Trophoblast cell (in vitro differentiated cells and primary cell): ENCODE results near the gene PRDX5.

Experiments
- DNase-seq, 2 donors: peaks; one replicate each; pipeline ENCODE4 v3.0.0-alpha.2; 2016
- H2AFZ ChIP-seq: 2 replicates; pipeline ENCODE4 v1.6.1; 2013; ENCODE audit warnings: low read length, moderate library complexity, mild to moderate bottlenecking; ENCODE audit not compliant: insufficient read depth, poor library complexity
- H2AK5ac ChIP-seq: 2 replicates; pipeline ENCODE4 v1.6.1; 2013; ENCODE audit warnings: mild to moderate bottlenecking, low read length
- H2BK120ac ChIP-seq: 2 replicates; pipeline ENCODE4 v1.6.1; 2013; ENCODE audit warnings: low read length, mild to moderate bottlenecking, moderate library complexity; ENCODE audit not compliant: insufficient read depth, poor library complexity
- H2BK12ac ChIP-seq: 2 replicates; pipeline ENCODE4 v1.6.1; 2013; ENCODE audit warnings: mild to moderate bottlenecking, low read length, moderate library complexity
- H2BK5ac ChIP-seq: 2 replicates; pipeline ENCODE4 v1.6.1; 2013; ENCODE audit warnings: low read length, low read depth, moderate library complexity, mild to moderate bottlenecking; ENCODE audit not compliant: poor library complexity
- H3K14ac ChIP-seq: 2 replicates; pipeline ENCODE4 v1.6.1; 2013; ENCODE audit warnings: mild to moderate bottlenecking, low read length
- H3K18ac ChIP-seq: 2 replicates; pipeline ENCODE4 v1.6.1; 2013; ENCODE audit warnings: mild to moderate bottlenecking, low read length
- H3K23ac ChIP-seq: 2 replicates; pipeline ENCODE4 v1.6.1; 2013; ENCODE audit warnings: low read length
- H3K27ac ChIP-seq: 2 replicates; pipeline ENCODE4 v1.5.1; 2013; ENCODE audit warnings: low read depth, mild to moderate bottlenecking, inconsistent platforms, low read length, moderate library complexity
- H3K27me3 ChIP-seq: 2 replicates; pipeline ENCODE4 v1.6.1; 2013; ENCODE audit warnings: inconsistent platforms, mild to moderate bottlenecking, low read length, moderate library complexity; ENCODE audit not compliant: insufficient read depth
- H3K36me3 ChIP-seq, 2 experiments: 1 replicate in 1 of 2; 2 replicates in 1 of 2; pipeline ENCODE4 v1.6.1; 2013; ENCODE audit warnings: low read length in 2 of 2, mild to moderate bottlenecking in 2 of 2, moderate library complexity in 1 of 2; ENCODE audit not compliant: insufficient read depth in 2 of 2, control insufficient read depth in 1 of 2
- H3K4ac ChIP-seq: 2 replicates; pipeline ENCODE4 v1.6.1; 2013; ENCODE audit warnings: low read depth, mild to moderate bottlenecking, low read length, moderate library complexity
- H3K4me1 ChIP-seq, 2 experiments: 1 replicate in 1 of 2; 2 replicates in 1 of 2; pipeline ENCODE4 v1.6.1; 2013; ENCODE audit warnings: low read length in 2 of 2, mild to moderate bottlenecking in 2 of 2, moderate library complexity in 1 of 2; ENCODE audit not compliant: insufficient read depth in 2 of 2, control insufficient read depth in 1 of 2
- H3K4me2 ChIP-seq: 2 replicates; pipeline ENCODE4 v1.6.1; 2013; ENCODE audit warnings: inconsistent platforms, mild to moderate bottlenecking, low read length, moderate library complexity
- H3K4me3 ChIP-seq: 2 replicates; pipeline ENCODE4 v1.5.1; 2013; ENCODE audit warnings: mild to moderate bottlenecking, low read depth, low read length, inconsistent platforms
- H3K79me1 ChIP-seq: one replicate; pipeline ENCODE4 v1.6.1; 2013; ENCODE audit warnings: low read length
- H3K79me2 ChIP-seq: 2 replicates; pipeline ENCODE4 v1.6.1; 2013; ENCODE audit warnings: low read length, mild to moderate bottlenecking; ENCODE audit not compliant: control insufficient read depth, insufficient read depth, poor library complexity
- H3K9ac ChIP-seq: 2 replicates; pipeline ENCODE4 v1.6.1; 2013; ENCODE audit warnings: mild to moderate bottlenecking, low read length
- H3K9me3 ChIP-seq: 2 replicates; pipeline ENCODE4 v1.6.1; 2013; ENCODE audit warnings: low read depth, mild to moderate bottlenecking, control low read depth, inconsistent platforms, low read length; ENCODE audit not compliant: insufficient read depth
- H4K12ac ChIP-seq: 2 replicates; pipeline ENCODE4 v1.6.1; 2013; ENCODE audit warnings: low read depth, mild to moderate bottlenecking, low read length, moderate library complexity
- H4K8ac ChIP-seq: 2 replicates; pipeline ENCODE4 v1.6.1; 2013; ENCODE audit warnings: low read depth, mild to moderate bottlenecking, low read length, moderate library complexity
- H4K91ac ChIP-seq: one replicate; pipeline ENCODE4 v1.6.1; 2013; ENCODE audit warnings: low read depth, mild to moderate bottlenecking, low read length, moderate library complexity
- WGBS: extraction: QIAGEN DNeasy Blood & Tissue Kit; methylation state at CpG from one replicate; pipeline ENCODE4 v1.1.7; 2013; ENCODE audit warnings: missing lambda C conversion rate; ENCODE audit not compliant: insufficient read length, insufficient coverage; ENCODE audit errors: extremely low coverage; 5-methylcytosine and 5-hydroxymethylcytosine counted together

Gene PRDX5

DNA sequence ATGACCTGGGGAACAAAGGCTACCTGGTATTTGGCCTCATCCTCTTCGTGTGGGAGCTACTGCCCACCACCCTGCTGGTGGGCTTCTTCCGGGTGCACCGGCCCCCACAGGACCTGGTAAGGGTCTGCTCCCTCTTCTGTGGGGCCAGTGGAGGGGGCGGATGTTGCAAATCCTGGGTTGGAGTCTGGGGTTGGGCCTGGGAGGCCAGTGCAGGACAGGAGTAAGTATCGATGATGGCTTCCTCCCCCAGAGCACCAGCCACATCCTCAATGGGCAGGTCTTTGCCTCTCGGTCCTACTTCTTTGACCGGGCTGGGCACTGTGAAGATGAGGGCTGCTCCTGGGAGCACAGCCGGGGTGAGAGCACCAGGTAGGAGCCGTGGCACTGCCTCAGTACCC is 29.6 kb upstream of the PRDX5 start:
- no peak overlapping the region for H3K14ac ChIP-seq
- no peak overlapping the region for H3K27ac ChIP-seq
- H3K18ac ChIP-seq: no peak overlapping the region
- H2BK12ac ChIP-seq: no peak overlapping the region
- H3K4me2 ChIP-seq: no peak overlapping the region
- peaks cover 16 to 22% of the 10 kb centered on the region in 2 experiments for H3K4me1 ChIP-seq
- H3K4me3 ChIP-seq: no peak overlapping the region
- H3K4ac ChIP-seq: no peak overlapping the region
- H4K91ac ChIP-seq: no peak overlapping the region
- H3K79me2 ChIP-seq: peaks cover 7% of the 10 kb centered on the region
- WGBS: no CpG with 5 or more reads among the region's 9 CpGs
- H4K12ac ChIP-seq: no peak overlapping the region
- H2BK5ac ChIP-seq: no peak overlapping the region
- peaks cover 14% of the 10 kb centered on the region for H3K79me1 ChIP-seq
- H3K36me3 ChIP-seq: peaks cover 6 to 11% of the 10 kb centered on the region in 2 experiments
- no peak overlapping the region for H3K9ac ChIP-seq
- H3K23ac ChIP-seq: no peak overlapping the region
- H2BK120ac ChIP-seq: no peak overlapping the region
- DNase-seq: no peak
- no peak overlapping the region for H2AK5ac ChIP-seq
- no peak overlapping the region for H2AFZ ChIP-seq
- H3K27me3 ChIP-seq: peaks cover 31% of the 10 kb centered on the region
- peaks cover 3% of the 10 kb centered on the region for H3K9me3 ChIP-seq
- H4K8ac ChIP-seq: no peak overlapping the region

DNA sequence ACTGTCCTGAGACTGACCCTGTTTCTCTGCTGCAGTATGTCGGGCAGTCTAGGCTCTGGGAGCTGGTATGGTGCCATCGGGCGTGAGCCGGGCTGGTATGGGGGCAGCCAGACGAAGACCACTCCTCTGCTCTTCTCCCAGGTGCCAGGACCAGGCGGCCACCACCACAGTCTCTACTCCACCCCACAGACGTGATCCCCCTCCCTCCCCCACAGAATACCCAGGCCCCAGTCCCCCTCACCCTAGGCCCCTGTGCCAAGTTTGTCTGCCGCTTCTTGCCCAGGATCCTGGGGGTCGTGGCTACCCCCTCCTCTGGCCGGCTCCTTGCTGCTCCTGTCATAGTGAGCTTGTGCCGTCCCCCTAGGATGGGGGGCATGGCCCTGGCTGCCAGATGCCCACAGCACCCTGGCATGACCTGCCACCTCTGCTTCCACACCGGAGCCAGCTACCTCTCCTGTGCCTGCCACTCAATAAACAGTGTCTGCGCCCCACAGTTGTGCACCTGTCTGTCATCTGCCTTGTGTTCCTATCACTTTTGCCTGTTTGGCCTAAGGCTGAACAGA is 28.8 kb upstream of the PRDX5 start:
- H3K14ac ChIP-seq: no peak overlapping the region
- peaks cover 6 to 11% of the 10 kb centered on the region in 2 experiments for H3K36me3 ChIP-seq
- no peak overlapping the region for H4K12ac ChIP-seq
- no peak overlapping the region for H4K8ac ChIP-seq
- no peak overlapping the region for H3K4ac ChIP-seq
- no peak overlapping the region for H3K18ac ChIP-seq
- WGBS: no CpG with 5 or more reads among the region's 13 CpGs
- no peak overlapping the region for H3K27ac ChIP-seq
- H3K79me1 ChIP-seq: peaks cover 14% of the 10 kb centered on the region
- no peak overlapping the region for H2BK5ac ChIP-seq
- no peak overlapping the region for H3K4me3 ChIP-seq
- peaks cover 6% of the 10 kb centered on the region for H3K79me2 ChIP-seq
- H4K91ac ChIP-seq: no peak overlapping the region
- H2BK12ac ChIP-seq: no peak overlapping the region
- H3K9ac ChIP-seq: no peak overlapping the region
- H2AK5ac ChIP-seq: no peak overlapping the region
- no peak overlapping the region for H2AFZ ChIP-seq
- no peak overlapping the region for H3K4me2 ChIP-seq
- no peak overlapping the region for H2BK120ac ChIP-seq
- H3K27me3 ChIP-seq: peaks cover 34% of the 10 kb centered on the region
- no peak overlapping the region for H3K23ac ChIP-seq
- no peak for DNase-seq
- H3K4me1 ChIP-seq: peaks cover 12 to 16% of the 10 kb centered on the region in 2 experiments
- peaks cover 5% of the 10 kb centered on the region for H3K9me3 ChIP-seq

DNA sequence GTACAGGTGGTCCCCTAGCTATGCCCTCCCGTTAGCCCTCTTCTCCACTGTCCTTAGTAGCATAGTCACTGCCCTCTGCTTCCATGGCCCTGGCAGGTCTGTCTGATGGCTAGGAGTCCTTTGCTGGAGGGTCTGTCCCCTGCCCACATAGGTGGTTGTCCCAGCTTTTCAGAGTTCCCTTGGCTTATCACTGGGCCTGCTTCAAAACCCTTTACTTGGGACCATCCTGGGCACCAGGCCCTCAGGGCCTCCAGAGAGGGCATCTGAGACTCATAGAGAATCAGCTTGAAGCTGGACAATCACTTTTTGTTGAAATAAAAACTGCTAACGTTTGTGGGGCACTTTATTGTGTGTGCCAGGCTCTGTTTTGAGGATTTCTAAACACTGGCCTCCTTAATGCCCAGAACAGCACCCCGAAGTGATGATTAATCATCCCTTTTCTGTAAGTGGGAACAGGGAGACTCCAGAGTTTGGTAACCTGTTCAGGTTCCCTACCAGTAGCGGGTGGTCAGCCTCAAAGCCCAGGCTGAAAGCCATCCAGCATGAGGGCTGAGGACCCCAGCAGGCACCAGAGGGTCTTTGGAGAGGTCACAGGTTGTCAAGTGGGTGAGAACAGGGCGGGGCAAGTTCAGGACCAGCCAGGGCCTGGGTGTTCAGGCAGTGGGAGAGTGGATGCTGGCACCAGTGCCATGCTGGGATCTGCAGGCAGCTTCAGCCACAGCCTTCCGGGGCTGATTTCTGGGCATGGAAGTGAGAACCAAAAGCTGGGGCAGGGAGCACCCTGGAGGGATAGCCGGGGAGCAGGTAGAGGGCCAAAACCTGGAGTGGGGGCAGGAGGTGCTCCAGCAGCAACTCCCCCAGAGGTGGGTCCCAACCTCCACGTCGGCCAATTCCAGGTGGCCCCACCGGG is 27.3 kb upstream of the PRDX5 start:
- H3K9ac ChIP-seq: no peak overlapping the region
- no peak overlapping the region for H2BK120ac ChIP-seq
- H3K27ac ChIP-seq: no peak overlapping the region
- H4K8ac ChIP-seq: no peak overlapping the region
- H3K79me1 ChIP-seq: peaks cover 3% of the 10 kb centered on the region
- H3K4me3 ChIP-seq: no peak overlapping the region
- peaks cover 44% of the 10 kb centered on the region for H3K27me3 ChIP-seq
- no peak overlapping the region for H2AFZ ChIP-seq
- peaks cover 5% of the 10 kb centered on the region for H3K9me3 ChIP-seq
- no peak overlapping the region for H3K23ac ChIP-seq
- H3K4me1 ChIP-seq: peaks cover 10 to 14% of the 10 kb centered on the region in 2 experiments
- no peak overlapping the region for H2BK5ac ChIP-seq
- DNase-seq: no peak
- H3K14ac ChIP-seq: no peak overlapping the region
- H2BK12ac ChIP-seq: no peak overlapping the region
- peaks cover 6 to 11% of the 10 kb centered on the region in 2 experiments for H3K36me3 ChIP-seq
- H3K4me2 ChIP-seq: no peak overlapping the region
- H2AK5ac ChIP-seq: no peak overlapping the region
- no peak overlapping the region for H3K18ac ChIP-seq
- H3K79me2 ChIP-seq: peaks cover 3% of the 10 kb centered on the region
- H4K91ac ChIP-seq: no peak overlapping the region
- WGBS: no CpG with 5 or more reads among the region's 10 CpGs
- H4K12ac ChIP-seq: no peak overlapping the region
- no peak overlapping the region for H3K4ac ChIP-seq

DNA sequence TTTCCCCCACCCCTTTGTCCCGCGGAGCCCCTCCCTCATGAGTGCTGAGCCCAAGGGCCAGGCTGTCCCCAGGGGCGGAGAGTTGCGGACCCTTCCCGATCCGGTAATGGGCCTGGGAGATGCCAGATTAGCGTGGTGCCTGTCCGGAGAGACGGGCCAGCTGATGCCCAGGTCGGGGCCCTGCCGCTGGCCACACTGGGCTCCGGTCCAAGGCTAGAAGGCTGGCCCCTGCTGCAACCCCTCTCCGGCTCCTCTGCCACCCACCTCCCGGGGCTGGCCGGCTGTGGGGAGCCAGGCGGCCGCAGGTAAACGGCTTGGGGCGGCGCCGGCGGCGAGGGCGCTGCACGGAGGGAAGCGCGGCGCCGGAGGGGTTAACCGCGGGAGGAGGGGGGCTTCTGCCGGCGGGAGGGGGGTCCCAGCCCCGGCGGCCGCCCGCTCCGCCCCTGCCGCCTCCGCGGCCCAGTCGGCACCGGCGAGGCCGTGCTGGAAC is 26.6 kb upstream of the PRDX5 start, which contains the start of gene KCNK4:
Gene KCNK4, plus strand, starts transcription at position 41 of the 490 bp plus-strand sequence. CDS start 1,717 bp downstream, outside the sequence.
- Histone ChIP-seq H3K79me2 (no peaks in the 10 kb centered on the region), H3K4ac (no peak within 1 kb of the TSS), H3K9ac (no peak within 1 kb of the TSS), H3K4me1 (peaks cover 6 to 9% of the 10 kb centered on the region in 2 experiments), H3K4me2 (peak within 1 kb of the TSS; percentile 43), H4K91ac (no peak within 1 kb of the TSS), H3K27me3 (peaks cover 51% of the 10 kb centered on the region), H2BK5ac (no peak within 1 kb of the TSS), H3K36me3 (peaks cover 6 to 11% of the 10 kb centered on the region in 2 experiments), H2AFZ (no peak within 1 kb of the TSS), H2BK12ac (no peak within 1 kb of the TSS), H3K4me3 (peak within 1 kb of the TSS; percentile 4), H2AK5ac (no peak within 1 kb of the TSS), H4K8ac (no peak within 1 kb of the TSS), H3K14ac (no peak within 1 kb of the TSS), H3K18ac (no peak within 1 kb of the TSS), H3K9me3 (peaks cover 5% of the 10 kb centered on the region), H3K79me1 (no peaks in the 10 kb centered on the region), H3K23ac (no peak within 1 kb of the TSS), H4K12ac (no peak within 1 kb of the TSS), H3K27ac (no peak within 1 kb of the TSS), H2BK120ac (no peak within 1 kb of the TSS)
- DNase-seq: no peak
- no CpG with 5 or more reads among the region's 45 CpGs for WGBS
